NCI-H2196 treated with DMSO at 0.1 percent for 48 hours (cell line): Measurements from ENCODE around the gene PLPPR1.
"Not testable (repeated sequence)": the region's sequence is repeated elsewhere in the genome, so short reads cannot be mapped to it uniquely, and the experiment has no call there.

ENCODE experiments used
- DNase-seq: peaks from one replicate; lab custom pipeline; 2025; ENCODE audit not compliant: unreplicated experiment; lab: John Stamatoyannopoulos, UW

Gene PLPPR1

DNA sequence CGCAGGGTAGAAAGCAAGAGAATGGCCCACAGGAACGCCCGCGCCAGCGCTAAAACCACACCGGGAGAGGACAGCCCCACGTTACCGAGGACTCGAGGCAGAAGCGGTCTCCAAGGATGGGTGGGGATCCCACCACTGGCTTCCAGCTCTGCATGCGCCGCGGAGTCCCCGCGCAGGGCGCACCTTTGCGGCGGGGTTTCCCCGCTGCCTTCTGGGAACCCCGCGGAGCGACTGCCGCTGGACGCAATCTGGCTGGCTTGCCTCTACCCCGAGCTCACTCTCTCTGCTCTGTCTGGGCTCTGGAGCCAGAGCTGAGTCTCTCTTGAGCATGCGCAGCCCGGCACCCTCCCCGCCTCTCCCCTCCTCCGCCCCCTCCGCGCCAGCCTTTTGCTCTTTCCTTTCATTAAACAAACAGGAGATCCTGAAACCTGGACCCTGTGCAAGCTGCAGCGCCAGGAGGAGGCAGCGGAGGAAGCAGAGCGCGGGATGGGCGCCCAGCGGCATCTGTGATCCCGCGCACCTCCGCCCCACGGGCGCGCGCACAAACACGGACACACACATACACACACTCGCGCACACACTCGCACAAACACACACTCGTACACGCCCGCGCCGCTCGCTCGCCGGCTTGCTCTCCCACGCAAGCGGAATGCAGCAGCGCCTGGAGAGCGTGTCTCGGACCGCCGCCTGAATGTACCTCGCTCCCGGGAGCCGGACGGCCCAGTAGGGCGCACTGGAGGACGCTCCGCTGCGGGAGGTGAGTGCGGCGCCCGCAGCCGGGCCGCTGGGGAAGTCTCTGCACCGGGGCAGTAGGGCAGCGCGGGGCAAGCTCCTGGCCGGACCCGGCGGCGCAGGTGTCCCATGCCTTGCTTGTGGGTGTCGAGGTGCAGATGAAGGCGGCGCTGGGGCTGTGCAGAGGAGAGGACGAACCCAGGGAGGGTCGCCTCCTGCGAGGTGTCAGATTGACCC, at the start of gene PLPPR1:
Gene PLPPR1, plus strand, starts transcription at position 382 of the 969 bp plus-strand sequence.
- DNase-seq, result peak; percentile 6

DNA sequence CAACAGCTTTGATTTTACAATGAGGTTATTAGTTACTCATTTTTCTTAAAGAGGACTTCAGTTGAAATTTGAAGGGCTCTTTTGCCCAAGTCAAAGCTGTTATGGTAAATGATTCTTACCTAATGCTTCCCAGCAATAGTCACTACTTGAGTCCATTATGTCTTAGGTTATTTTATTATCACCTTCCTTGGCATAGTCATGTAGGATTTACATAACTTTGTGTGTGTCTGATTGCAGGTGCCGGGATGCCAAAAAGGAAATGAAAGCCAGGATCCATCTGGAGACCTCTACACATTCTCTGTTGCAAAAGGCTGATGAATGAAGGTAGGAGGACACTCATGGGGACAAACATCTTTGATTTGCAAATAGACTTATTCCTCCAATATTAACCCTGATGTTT, 38.8 kb upstream of the PLPPR1 start:
- DNase-seq, result no peak

DNA sequence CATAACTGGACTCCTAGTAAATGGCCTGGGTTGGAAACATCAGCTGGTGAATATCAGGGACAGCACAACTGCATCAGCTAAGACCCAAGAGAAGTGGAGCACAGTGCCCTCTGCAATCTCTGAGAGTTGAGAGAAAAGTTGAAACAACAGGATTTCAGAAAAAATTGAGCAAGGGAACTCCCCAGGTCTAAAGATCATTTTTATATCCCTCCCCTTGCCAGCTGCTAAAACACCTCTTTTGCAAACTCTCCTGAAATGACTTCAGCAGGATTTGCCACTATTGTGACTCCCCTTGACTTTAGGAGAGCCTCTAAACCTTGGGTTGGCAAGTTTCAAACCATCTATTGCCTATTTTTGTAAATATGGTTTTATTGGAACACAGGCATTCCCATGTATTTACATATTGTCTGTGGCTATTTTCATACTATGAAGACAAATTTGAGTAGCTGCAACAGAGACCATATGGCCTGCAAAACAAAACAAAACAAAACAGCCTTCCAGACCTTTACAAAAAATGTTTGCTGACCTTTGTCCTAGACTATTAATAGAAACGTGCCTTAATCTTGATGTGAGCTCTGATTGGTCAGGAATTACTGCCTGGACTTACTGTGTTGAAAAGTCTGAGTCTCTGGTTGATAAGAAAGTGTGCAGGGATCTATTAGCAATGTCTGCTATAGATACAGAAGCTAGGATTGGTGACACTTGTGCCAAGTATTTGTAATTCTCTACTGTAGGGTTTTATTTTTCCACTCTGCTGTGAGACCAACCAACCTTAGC, 37.7 kb upstream of the PLPPR1 start:
- no peak for DNase-seq

DNA sequence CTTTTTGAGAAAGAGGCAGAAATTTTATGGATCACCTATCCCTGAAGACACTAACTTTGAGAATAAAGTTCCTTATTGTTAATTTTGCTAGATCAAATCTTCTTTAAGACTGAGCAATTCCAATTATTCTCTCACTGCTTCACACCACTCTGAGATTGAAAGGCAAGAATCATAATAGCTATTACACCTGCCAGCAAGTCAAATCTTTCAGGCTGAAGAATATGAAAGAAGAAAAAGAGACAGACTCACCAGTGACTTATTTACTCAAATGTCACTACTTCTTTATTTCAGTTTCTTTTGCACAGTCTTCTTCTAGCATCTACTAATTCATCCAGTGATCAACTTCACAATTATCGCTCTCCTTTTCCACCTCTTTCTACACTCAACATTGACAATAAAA, 35.9 kb upstream of the PLPPR1 start:
- DNase-seq, result no peak

DNA sequence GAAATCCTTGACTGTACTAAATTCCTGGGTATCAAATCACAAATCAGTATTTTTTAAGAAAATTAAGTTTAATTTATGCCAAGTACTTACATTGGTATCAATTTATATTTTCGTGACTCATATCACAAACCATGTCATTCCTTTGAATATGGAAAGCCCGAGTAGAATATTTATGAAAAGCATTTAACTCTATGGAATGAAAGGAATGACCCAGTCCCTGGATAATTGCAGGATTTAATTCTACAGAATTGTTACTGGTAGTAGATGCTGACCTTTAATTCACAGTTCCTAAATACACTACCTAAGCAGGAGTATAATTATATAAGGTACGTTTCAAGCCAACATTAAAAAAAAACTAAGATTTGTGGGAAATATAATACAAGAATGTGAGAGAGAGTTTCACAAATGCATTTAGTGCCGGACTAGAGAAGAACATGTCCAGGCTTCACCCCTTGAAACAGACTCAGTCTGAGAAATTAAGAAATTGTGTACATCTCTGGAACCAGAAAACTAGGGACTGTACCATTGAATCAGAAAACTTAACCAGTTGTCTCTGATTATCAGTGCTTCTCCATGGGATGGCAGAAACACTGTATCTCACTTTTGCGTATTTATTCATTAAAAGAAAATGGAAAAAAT, 28.5 kb upstream of the PLPPR1 start:
- no peak for DNase-seq

DNA sequence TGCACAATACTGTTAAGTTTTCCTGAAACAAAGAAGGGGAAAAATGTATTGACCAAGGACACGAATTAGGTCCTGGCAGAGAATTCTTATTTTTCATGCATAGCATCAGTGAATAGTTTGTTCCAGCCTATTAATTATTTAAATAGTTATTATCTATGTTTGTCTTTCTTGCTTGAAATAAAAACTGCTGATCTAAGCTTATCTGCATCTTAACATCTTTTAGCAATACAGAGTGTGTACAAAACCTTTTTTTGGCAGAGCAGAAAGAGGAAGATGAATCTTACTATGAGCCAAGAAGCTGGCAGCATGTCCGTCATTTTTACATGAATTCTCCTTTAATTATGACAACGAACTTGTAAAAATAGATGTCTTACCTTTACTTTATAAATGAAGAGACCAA, 23.3 kb upstream of the PLPPR1 start:
- DNase-seq, result no peak

DNA sequence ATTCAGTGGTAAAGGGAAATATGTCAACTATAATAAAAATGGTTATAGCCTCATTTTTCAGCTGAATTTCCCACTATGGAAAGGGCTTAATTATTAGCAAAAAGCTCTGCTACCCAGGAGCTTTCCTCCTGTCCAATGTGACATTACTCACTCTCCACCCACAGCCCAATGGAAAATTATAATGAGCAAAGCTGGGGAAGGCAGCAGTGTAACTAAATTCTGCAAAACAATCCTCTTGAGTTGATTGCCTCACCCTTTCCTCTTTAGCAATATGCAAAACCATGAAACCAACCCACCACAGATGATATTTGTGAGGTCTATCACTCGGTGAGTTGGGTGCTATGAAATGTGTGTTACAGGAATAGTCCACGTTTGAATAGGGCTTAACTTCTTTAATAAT, 14.0 kb upstream of the PLPPR1 start:
- DNase-seq, result no peak

DNA sequence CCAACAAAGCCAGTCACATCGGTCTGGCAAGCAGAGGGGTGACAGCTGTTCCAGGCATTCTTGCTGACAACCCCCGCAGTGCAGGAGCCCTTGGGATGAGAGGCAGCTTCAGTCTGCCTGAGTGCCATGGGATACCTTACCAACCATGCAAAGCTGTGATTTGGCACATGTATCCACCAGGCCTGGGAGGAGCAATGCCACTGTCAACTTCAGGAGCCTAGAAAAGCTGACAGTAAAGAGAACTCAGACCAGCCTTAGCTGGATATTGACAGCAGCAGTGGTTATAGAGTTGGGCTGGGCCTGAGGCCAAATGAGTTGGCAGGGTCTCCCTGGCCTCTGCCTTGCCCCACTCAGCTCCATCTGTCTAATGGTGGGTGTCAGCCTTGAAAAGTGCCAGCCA, 10.1 kb upstream of the PLPPR1 start:
- DNase-seq, result no peak

DNA sequence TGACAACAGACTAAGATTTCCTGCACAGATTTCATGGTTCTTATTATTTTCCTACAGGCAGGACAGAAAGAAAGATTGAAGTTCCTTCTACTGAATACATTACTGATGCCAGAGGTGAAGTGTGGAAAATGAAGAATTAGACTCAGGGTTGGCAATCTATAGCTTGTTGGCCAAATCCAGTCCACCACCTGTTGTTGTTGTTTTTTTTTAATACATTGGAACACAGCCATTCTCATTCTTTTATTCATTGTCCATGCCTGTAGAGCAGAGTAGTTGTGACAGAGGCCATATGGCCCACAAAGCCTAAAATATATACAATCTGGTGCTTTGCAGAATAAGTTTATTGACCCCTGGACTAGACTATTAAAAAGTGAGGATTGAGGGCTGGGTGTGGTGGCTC, 5.8 kb upstream of the PLPPR1 start:
- no peak for DNase-seq

DNA sequence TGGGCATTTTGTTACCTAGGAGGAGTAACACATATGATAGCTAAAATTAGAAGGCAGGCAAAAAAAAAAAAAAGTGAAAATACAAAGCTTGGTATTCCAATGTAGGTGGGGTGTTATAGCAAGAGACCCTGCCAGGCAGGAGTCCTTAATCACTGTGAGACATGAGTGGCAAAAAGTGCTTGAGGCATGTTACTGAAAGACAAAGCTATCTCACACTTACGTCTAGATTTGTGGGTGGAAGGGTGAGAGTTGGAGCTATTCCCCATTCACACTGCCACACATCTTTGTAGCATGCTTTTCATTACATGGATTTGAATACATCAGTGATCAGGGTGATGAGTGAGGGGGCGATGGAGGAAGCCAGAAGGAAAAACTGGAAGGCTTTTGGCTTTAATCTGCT, 2.6 kb upstream of the PLPPR1 start:
- no peak for DNase-seq

DNA sequence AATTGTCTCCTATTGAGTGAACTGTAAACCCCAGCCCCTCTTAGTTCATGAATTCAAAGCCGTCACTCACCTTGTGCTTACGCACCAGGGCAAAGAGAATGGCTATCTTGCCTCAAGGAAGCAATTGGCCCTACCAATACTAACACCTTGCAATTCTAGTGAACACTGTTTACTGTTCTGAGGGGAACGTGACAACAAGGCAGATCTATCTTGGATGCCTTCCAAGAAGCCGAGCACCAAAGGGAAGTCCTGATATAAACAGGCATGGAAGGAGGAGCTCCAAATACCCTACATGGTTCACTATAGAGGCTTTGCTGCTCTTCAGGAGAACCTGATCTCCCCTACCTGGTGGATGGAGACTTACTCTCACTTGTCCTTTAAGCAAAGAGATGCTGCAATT, 1.7 kb upstream of the PLPPR1 start:
- DNase-seq, result no peak

DNA sequence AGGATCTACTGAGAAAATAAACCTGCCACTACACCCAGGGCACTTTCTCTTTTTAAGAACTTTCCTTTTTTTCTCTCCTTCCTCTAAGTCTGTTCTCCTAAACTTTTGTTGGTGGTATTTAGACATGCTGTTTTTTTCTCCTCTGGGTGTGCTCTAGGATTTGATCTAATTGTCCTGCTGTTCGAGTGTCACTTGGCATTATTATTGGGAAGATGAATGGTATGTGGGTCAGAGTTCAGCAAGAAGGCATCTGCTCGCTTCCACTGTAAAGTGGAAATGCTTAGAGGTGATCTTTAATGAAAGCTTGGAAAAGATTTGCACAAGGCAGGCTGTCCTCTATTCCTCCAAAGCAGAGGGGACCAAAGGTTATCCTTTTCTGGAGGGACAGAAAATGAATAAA, 1.3 kb upstream of the PLPPR1 start:
- no peak for DNase-seq

DNA sequence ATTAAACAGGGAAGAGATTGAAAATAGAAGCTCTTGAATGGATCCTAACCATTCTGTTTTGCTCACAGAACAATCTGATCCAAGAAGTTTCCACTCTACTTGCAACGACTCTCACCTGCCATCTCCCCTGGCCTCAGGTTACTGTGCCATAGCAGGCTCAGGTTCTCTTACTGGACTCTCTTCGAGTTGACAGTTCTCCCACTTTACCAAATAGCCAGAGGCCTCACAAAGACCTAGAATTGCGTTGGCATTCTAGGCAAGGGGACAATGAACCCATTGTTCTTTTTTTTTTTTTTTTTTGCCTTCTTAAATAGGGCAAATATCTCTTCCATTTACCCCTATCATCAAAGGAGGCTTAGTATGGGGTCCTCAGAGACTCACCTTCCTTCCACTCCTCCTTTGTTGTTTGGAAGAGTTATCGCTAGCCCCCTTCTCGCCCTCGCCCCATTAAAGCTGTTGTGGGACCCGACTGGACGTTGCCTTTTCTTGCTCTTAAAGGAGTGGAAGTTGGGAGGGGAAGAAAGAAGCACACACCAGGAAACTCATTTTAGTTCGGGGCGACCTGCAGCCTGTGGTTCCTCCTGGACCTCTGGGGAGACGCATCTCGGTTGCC, 688 bp upstream of the PLPPR1 start:
- DNase-seq, result no peak

DNA sequence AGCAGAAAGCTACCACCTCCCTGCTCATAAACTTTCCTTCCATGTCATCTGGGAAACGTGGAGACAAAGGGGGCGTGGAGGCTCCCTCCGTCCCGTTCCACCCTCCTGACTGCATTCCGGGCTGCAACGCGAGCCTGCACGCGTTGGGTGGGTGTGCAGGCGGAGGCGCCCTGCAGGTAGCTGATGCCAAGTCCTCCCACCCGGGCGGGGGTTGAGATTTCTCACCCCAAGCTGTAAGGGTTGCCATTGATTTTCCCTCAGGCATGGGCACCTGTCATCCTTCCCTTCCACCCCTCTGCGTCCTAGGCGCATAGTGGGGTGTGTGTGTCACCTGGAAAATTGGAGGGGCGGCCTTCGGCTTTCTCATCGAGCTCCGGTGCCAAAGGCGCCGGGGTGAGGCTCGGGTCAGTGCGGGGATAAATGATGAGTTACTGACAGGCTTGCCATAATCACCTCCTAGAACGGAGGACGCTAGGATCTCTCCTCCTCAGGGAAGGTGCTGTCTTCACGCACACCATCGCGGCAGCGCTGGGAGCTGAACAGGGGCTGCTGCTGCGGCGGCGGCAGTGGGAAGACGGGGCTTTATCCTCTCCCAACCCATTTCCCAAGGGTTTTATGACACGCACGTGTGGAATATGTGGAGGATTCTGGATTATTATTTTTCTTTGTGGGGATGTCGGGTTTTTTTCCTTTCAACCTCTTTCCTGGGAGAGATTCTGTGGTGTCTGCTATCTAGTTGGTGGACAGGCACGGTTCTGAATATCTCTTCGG, 973 bp downstream of the PLPPR1 start:
- no peak for DNase-seq

DNA sequence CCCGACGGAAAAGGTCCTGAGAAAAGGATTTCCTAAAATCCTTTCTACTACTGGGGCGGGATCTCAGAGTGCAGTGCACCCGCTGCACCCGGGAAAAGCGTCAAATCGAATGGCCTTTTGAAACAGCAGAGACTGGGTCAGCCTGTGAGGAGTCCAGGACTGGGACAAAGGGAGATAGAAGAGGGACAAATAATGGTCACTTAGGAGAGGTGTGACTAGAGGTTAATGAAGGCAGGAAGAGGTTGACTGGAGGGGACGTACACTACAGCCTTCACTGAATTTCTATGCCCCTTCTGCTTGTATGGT, 1.5 kb downstream of the PLPPR1 start:
- DNase-seq, result no peak

DNA sequence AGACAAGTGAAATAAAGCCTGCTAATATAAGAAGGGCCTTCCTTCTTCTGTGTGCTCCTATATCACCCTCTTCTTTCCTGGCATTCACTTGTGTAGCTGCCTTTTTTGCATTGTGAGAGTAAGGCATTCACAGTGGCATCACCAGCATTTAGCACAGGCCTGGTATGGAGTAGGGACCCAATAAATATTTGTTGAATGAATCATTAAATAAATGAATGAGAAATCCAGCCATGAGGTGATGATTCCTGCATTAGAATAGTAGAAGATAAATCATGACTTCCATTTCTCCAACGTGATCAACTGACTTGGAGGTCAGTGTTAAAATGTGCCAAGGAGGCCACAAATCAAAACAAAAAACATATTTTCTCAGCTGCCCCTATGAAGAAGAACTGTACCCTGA, 3.9 kb downstream of the PLPPR1 start:
- no peak for DNase-seq

DNA sequence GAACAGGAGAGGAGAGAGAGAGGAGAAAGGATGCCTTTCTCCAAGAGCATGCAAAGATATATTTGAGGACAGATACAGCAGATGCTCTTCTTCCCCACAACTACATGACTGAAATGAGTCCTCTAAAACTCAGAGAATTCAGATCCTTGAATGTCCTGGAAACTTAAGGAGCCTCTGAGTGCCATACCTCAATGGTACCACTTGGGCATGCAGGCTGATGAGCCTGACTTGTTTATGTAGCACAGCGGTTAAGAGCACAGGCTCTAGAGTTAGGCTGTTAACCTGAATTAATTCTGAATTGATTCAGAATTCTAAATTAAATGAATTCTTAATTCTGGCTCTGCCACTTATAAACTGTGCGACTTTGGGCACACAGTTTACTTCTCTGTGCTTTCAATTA, 5.7 kb downstream of the PLPPR1 start:
- no peak for DNase-seq

DNA sequence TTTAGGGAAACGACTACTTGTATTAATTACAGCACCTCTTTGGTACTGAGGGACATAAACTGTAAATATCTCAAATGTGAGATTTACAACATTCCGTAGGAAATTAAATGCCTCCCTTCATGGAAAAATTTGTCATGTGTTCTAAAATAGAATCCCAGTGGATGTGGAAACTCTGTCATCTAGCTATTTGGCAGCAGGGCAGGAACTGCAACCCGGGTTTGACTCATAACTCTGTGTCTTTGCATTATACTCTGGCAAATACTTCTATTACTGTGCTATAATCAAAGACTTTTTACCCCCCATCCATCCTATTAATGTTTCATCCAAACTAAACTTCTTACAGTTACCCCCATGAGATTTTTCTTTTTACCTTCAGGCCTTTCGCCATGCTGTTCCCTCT, 6.6 kb downstream of the PLPPR1 start:
- DNase-seq, result no peak

DNA sequence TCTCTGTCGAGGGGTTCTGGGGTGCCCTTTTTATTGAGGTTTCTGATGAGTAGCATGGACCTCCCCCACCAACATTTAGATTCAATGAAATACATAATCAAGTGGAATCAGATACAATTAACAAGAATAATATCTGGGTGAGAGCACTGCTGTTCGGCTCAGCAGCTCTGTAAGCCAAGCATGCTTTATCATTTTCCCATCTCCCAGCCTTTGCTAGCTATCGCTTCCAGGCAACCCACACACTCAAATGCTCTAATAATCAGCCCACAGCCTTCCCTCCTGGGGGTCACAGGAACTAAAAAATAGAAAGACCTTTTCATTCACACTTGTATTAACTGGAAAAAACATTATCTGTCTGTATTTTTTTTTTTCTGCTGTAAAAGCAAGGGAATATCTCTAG, 8.9 kb downstream of the PLPPR1 start:
- DNase-seq, result no peak

DNA sequence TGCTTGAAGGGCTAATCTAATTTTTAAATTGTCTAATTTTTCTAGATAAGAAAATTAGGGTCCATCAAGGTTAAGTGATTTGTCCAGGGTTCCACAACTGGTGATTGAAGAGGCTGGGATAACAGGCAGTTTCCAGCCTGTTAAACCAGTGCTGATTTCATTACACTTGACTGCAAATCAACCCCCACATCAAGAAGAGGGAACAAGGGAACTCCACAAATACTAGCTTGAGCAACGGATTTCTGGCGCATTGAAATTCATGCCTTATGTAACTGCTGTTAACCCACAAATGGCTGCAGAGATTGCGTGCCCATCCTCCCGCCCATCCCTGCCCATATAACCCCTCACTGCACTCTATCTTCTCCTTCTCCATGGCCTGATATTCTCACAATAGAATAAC, 10.0 kb downstream of the PLPPR1 start:
- DNase-seq, result no peak

DNA sequence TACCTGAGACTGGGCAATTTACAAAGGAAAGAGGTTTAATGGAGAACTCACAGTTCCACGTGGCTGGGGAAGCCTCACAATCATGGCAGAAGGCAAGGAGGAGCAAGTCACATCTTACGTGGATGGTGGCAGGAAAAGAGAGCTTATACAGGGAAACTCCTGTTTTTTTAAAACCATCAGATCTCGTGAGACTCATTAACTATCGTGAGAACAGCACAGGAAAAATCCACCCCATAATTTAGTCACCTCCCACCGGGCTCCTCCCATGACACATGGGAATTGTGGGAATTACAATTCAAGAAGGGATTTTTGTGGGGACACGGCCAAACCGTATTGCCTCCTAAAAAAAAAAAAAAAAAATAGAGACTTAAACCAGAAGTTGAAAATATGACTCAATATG, 11.1 kb downstream of the PLPPR1 start:
- not testable (repeated sequence) for DNase-seq
